Measurements from ENCODE around the gene AFMID.
"Not testable (repeated sequence)": the region's sequence is repeated elsewhere in the genome, so short reads cannot be mapped to it uniquely, and the experiment has no call there.

AFMID gene

DNA sequence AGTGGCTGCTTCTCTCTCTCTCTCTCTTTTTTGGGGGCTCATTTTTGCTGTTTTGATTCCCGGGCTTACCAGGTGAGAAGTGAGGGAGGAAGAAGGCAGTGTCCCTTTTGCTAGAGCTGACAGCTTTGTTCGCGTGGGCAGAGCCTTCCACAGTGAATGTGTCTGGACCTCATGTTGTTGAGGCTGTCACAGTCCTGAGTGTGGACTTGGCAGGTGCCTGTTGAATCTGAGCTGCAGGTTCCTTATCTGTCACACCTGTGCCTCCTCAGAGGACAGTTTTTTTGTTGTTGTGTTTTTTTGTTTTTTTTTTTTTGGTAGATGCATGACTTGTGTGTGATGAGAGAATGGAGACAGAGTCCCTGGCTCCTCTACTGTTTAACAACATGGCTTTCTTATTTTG, 36.6 kb downstream of the AFMID start:
- DNase-seq (ENCODE audit: low read depth): no peak

DNA sequence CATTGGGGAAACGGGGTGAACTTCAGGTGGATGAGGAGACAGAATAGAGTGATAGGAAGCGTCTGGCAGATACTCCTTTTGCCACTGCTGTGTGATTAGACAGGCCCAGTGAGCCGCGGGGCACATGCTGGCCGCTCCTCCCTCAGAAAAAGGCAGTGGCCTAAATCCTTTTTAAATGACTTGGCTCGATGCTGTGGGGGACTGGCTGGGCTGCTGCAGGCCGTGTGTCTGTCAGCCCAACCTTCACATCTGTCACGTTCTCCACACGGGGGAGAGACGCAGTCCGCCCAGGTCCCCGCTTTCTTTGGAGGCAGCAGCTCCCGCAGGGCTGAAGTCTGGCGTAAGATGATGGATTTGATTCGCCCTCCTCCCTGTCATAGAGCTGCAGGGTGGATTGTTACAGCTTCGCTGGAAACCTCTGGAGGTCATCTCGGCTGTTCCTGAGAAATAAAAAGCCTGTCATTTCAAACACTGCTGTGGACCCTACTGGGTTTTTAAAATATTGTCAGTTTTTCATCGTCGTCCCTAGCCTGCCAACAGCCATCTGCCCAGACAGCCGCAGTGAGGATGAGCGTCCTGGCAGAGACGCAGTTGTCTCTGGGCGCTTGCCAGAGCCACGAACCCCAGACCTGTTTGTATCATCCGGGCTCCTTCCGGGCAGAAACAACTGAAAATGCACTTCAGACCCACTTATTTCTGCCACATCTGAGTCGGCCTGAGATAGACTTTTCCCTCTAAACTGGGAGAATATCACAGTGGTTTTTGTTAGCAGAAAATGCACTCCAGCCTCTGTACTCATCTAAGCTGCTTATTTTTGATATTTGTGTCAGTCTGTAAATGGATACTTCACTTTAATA, 37.3 kb downstream of the AFMID start:
- DNase-seq (ENCODE audit: low read depth): no peak

DNA sequence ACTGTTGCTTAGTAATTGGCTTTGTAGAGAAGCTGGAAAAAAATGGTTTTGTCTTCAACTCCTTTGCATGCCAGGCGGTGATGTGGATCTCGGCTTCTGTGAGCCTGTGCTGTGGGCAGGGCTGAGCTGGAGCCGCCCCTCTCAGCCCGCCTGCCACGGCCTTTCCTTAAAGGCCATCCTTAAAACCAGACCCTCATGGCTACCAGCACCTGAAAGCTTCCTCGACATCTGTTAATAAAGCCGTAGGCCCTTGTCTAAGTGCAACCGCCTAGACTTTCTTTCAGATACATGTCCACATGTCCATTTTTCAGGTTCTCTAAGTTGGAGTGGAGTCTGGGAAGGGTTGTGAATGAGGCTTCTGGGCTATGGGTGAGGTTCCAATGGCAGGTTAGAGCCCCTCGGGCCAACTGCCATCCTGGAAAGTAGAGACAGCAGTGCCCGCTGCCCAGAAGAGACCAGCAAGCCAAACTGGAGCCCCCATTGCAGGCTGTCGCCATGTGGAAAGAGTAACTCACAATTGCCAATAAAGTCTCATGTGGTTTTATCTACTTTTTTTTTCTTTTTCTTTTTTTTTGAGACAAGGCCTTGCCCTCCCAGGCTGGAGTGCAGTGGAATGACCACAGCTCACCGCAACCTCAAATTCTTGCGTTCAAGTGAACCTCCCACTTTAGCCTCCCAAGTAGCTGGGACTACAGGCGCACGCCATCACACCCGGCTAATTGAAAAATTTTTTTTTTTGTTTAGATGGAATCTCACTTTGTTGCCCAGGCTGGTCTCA, 38.1 kb downstream of the AFMID start:
- no peak for DNase-seq (ENCODE audit: low read depth)

DNA sequence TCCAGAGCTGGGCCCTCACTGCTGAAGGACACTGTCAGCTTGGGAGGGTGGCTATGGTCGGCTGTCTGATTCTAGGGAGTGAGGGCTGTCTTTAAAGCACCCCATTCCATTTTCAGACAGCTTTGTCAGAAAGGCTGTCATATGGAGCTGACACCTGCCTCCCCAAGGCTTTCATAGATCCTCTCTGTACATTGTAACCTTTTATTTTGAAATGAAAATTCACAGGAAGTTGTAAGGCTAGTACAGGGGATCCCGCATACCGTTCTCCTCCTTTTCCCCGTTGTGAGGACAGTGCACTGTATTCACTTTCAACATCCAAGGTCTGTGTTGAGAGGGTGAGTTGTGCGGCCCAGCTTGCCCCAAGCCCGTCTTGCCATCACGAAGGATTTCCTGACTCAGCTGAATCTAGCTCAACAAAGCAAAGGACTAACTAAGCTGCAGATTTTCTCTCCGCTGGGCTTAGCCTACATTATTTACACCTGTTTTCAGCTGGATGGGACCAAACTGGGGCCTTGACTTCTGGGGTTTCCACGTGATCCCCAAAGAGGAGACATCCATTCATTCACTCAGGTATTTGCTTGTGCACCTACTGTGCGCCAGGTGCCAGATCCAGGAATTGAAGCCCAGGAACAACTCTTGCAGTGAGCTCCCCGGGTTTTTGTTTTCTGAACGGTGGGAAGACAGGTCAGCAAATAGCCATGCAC, 39.0 kb downstream of the AFMID start:
- no peak for DNase-seq (ENCODE audit: low read depth)

DNA sequence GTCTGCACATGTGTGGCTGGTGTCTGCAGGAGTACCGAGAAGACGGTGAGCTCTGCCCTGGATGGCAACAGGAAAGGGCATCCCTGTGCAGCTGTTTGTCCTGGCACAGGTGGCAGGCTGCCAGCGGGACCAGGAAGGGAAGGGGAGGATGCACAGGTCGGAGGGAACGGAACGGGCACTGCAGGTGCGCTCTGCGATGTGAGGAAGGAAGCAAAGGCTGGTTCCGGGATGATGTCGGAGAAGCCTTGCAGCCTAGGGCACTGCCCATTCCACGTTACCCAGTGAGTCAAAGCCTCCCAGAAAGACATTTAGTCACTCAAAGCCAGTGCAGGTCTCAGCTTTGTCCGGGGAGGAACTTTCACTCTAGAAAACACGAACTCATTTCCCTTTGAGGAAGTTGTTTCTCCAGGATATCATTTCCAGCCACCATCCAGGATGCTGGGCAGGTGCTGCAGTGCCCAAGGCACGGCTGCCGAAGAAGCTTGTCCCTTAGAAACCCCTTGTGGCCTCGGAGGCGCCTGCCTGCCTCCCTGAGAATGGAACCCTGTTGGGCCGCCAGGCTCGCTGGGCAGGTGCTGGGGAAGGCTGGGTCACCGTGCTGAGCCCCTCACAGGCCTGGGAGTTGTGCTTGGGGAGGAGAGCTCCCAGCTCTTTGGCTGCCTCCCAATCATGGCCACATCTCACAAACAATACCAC, 39.7 kb downstream of the AFMID start:
- no peak for DNase-seq (ENCODE audit: low read depth)

DNA sequence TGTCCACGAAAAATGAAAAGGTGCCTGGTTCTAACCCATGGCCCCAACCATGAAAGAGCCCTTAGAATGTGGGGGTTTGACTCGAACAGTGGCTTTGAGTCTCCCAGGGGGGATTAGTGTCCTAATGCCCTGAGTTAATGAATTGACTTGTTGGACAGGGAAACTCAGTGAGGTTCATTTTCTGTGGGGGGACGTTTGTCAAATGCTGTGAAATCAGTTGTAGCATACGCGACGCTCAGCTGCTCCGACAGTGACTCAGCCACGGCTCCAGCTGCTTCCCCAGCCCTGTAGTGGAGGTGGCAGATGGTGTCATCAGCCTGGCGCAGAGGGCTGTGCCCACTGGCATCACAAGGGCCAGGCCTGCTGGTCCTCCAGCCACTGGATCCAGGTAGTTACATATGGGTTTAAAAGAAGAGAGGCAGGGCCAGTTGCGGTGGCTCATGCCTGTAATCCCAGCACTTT, 40.3 kb downstream of the AFMID start:
- no peak for DNase-seq (ENCODE audit: low read depth)

DNA sequence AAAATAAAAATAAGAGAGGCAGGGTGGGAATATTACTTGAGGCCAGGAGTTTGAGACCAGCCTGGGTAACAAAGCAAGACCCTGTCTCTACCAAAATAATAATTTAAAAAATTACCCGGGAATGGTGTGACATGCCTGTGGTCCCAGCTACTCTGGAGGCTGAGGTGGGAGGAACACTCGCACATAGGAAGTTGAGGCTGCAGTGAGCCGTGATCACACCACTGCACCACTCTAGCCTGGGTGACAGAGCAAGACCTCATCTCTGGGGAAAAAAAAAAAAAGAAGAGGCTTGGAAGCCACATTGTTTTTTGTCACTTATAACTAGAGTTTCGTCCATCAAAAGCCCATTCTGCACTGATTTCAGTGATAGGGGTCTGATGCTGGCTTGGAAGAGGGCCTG, 41.0 kb downstream of the AFMID start:
- DNase-seq (ENCODE audit: low read depth): no peak

DNA sequence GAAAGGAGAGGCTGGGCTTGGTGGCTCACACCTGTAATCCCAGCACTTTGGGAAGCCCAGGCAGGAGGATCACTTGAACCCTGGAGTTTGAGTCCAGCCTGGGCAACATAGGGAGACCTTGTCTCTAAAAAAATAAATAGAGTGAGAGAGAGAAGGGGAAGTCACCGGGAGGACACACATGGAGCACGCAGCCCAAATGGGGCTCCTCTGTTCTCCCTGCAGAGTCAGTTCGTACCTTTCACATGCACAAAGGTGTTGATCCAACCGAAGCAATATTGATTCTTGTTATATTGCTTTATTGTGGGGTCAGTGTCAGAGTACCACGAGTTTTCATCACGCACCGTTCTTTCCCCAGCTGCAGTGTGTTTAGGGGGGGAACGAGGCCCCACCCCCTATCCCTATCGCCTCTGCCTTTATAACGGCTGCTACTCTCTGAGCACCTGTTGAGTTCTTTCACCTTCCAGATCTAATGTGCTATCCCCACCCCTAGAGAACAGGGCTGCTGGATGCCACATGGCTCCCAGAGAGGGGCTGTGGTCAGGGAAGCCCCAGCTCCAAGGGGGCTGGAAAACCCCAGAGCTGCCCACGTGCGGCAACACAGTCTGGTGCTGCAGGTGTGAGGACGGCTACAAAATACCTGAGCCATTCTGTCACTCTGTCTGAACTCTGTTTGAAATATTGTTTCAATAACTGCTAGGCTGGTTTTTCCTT, 43.2 kb downstream of the AFMID start:
- DNase-seq (ENCODE audit: low read depth): no peak

DNA sequence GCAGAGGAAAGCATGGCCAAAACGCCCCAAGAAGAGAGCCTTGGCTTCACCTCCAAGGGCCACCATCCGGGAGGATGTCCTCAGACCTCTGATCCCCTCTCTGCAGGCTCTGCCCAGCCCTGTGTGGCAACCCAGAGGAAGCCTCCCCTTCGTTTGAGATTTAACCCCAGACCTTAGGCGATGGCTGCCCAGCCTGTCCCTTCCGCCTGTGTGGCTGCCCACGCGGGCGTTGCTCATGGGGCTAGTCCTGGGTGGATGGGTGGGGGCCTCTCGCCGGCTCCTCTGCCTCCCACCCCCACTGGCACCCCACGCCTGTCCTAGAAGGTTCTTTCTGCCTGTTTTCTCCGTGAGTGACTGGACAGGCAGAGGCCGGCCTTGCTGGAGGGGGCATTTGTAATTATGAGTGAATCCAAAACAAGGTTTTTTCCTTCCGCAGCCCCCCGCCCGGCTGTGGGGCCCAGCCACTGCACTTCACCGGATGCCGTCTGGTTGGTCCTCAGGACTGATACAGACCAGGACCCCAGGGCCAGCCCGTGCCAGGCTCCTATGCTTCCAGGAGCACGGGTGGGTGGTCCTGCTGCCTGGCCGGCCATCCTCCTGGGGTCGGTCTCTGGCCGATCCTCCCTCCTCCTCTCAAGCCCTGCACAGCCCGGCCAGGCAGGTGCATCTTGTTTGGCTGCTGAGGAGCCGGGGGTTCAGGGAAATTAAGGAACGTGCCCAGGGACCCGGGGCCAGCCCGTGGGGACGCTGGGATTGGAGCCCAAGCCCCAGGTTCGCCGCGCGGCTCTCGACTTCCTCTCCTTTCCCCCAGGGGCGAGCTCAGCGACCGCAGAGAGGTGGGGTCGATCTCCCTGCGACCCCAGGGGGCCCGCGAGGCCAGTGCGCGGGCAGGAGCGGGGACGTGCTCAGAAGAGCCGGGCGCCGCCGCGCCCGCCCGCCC, 44.1 kb downstream of the AFMID start, which contains the start of gene TMEM235:
Gene TMEM235 (plus strand): TSS at position 636 of the 940 bp plus-strand sequence. CDS start 393 bp downstream, outside the sequence.
- no peak for DNase-seq (ENCODE audit: low read depth)

DNA sequence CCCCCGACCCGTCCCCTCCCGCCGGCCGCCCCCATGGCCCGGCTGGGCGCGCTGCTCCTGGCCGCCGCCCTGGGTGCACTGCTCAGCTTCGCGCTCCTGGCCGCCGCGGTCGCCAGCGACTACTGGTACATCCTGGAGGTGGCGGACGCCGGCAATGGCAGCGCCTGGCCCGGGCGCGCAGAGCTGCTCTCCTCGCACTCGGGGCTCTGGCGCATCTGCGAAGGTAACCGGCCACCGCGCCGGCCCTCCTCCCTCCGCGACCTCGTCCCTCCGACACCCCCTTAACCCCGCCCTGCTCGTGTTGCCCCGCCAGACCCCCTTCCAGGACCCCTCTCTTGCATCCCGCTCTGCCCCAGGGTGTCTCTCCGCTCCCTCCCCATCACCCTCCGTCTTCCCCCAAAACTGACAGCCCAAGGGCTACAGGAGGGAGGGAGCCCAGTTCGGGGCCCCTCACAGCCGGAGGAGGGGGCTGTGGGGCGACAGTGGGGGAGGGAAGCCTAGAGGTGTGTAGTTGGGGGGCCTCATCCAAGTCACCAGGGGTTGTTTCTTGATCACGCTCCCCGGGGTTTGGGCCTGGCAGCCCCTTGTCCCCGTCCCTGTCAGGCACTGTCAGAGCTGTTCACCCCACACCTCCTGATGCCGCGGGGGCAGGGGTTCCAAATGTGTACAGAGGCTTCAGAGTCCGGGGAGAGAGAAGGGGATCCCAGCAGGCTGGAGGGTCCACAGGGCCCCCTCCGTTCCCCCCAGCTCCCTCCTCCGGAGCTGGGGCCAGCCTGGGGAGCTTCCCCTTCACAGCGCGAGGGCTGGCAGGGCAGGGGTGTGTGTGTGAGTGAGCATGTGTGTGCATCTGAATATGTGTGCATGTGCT, 45.1 kb downstream of the AFMID start:
- DNase-seq (ENCODE audit: low read depth): no peak

DNA sequence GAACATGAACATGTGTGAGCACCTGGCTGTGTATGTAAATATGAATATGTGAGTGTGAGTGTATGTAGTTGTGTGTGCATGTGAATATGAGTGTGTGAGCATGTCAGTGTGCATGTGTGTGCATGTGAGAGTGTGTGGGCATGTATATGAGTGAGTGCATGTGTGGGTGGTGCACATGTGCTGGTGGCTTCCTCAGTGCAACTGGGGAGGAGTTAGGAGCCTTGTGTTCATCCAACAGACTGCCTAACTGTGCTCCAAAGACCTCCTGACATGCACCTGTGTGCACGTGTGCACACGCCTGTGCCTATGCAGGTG, 45.7 kb downstream of the AFMID start:
- DNase-seq (ENCODE audit: low read depth): no peak

DNA sequence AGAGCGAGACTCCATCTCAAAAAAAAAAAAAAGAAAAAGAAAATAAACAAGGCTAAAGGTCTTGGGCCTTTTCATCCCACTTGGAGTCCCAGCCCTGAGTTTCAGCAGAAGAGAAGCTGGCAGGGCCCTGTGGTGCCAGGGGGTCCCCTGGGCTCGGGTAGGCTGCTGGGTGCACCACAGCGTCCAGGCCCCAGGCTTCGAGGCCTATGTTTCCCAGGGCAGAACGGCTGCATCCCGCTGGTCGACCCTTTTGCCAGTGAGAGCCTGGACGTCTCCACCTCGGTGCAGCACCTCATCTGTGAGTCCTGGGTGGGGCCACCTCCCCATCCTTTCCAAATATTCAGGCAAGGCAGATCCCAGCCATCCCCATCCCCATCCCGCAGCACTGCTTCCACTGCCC, 46.5 kb downstream of the AFMID start:
- DNase-seq (ENCODE audit: low read depth): no peak

DNA sequence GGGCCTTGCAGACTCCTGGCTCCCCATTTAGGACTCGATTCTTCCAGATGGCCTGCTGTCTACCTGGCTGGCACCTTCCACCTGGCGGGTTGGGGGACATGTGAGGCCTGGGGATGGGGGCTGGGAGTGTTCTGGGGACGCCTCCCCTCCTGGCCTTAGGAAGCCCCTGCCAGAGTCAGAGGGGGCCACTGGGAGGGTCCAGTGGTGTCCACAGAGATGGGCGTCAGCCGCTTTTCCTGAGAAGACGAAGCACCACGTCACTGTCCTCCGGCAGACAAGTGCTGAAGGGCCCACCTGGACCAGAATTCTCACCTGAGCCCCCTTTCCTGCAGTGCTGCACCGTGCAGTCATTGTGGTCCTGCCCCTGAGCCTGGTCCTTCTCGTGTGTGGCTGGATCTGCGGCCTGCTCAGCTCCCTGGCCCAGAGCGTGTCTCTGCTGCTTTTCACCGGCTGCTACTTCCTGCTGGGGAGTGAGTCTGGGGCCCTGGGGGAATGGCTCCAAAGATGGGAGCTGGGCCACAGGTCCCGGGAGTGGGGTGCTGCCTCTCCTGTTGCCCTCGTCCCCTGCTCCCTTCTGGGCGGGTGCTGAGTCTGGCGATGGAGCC, 47.2 kb downstream of the AFMID start:
- no peak for DNase-seq (ENCODE audit: low read depth)

DNA sequence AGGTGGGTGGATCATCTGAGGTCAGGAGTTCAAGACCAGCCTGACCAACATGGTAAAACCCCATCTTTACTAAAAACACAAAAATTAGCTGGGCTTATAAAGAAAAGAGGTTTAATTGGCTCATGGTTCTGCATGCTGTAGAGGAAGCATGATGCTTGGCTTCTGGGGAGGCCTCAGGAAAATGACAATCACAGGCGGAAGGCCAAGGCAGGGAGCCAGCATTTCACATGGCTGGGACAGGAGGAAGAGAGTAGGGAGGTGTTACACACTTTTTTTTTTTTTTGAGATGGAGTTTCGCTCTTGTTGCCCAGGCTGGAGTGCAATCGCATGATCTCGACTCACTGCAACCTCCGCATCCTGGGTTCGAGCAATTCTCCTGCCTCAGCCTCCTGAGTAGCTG, 47.9 kb downstream of the AFMID start:
- not testable (repeated sequence) for DNase-seq (ENCODE audit: low read depth)

DNA sequence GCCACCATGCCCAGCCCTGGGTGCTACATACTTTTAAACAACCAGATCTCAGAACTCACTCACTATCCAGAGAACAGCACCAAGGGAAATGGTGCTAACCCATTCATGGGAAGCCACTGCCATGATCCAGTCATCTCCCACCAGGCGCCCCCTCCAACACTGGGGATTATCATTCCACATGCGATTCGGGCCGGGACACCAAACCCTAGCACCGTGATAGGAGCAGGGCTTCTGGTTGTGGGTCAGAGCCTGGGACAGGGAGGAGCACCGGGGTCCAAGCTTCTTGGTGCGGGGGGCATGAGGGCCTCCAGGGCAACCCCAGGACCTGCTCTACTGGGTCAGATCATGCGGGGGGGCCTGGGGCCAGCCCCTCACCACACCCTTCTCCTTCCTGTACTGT, 48.7 kb downstream of the AFMID start:
- DNase-seq (ENCODE audit: low read depth): no peak

DNA sequence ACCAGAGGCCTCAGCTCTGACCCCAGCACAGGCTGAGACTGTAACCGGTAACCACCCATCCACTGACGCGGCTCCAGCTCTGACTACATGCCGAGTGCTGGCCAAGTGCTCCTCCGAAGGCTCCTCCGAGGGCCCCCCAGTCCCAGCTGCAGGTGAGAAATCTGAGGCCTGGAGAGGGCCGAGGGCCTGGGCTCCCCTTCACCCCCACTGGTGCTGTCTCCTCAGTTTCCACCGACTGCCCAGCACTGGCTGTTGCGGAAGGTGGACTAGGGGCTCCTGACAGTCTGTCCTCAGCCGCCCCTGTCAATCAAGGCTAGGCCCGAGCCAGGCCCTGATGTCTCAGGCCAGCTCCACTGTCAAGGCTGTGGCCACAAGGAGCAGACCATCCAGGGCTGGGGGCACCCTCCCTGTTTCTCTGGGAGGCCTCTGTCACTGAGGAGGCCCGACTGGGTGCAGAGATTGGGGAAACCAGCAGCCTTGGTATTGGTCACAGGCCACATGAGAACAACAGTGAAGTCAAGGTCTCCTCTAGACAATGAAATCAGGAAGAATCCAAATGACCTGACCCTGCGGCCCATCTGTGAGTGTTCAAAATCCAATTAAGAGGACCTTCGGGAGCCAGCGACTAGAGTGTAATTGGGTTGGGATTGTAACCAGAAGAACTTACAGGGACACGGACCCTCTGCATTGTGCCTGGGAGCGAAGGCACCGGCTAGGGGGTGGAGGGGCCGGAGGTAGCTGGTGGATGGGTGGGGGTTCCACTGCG, 49.4 kb downstream of the AFMID start:
- no peak for DNase-seq (ENCODE audit: low read depth)

DNA sequence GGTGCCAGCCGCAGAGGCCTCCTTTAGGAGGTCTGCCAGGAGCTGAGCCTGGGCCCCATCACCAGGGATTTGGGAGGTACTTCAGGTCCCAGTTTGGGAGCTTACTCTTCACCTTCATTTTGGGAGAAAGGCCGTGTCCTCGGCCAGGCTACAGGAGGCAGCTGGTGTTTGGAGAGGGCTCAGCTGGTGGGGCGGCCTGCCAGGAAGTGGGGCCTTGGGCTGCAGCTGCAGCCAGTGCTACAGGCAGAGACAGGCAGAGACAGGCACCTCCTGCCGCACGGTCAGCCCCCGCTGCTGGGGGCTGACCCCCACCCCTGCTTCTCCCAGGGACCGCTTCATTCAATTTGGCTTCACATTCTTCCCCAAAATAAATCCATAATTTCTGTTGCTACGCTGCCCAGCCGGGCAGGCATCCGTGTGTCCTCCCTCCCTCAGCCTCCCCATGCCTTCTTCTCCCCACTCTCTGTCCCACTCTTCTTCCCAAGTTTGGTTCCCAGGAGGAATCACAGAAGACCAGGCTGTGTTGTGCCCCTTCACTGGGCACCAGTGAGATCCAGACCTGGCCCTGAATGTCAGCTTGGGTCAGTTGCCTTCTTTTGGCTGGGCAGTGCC, 50.3 kb downstream of the AFMID start:
- no peak for DNase-seq (ENCODE audit: low read depth)

All from GM04503 (cell line).